ENCODE data around the gene VENTX.

The VENTX gene

GRCh38 chr10:133272301-133272963 is 34.8 kb downstream of the VENTX start:
- Histone ChIP-seq H3K9me3 (ENCODE audit: low read depth, low read length) (no peaks in the 10 kb centered on the region), H3K36me3 (ENCODE audit: insufficient read depth, low read length) (no peaks in the 10 kb centered on the region), H3K27ac (no peak overlapping the region), H3K9ac (ENCODE audit: insufficient read length) (no peak overlapping the region), H3K4me3 (no peak overlapping the region)
- no peak for TF ChIP-seq EZH2 (IDR thresholded peaks at IDR 0.05)
- DNase-seq (ENCODE audit: low read depth, low spot score), result no peak

GRCh38 chr10:133272964-133273420 is 35.3 kb downstream of the VENTX start:
- DNase-seq (ENCODE audit: low read depth, low spot score), result no peak
- Histone ChIP-seq H3K9me3 (ENCODE audit: low read depth, low read length) (no peaks in the 10 kb centered on the region), H3K27ac (no peak overlapping the region), H3K36me3 (ENCODE audit: insufficient read depth, low read length) (no peaks in the 10 kb centered on the region), H3K4me3 (no peak overlapping the region), H3K9ac (ENCODE audit: insufficient read length) (no peak overlapping the region)
- TF ChIP-seq FOXP2 (optimal IDR thresholded peaks at IDR 0.05; ENCODE audit: control extremely low read depth, extremely low read length, insufficient read depth) (no peak), EZH2 (IDR thresholded peaks at IDR 0.05) (no peak), POLR2AphosphoS5 (IDR thresholded peaks at IDR 0.05; ENCODE audit: borderline replicate concordance, low read depth, low read length) (no peak)

GRCh38 chr10:133273534-133274143 is 36.0 kb downstream of the VENTX start:
- H3K27ac ChIP-seq, result no peak overlapping the region
- DNase-seq (ENCODE audit: low read depth, low spot score), result no peak
- no peak for TF ChIP-seq POLR2AphosphoS5 (IDR thresholded peaks at IDR 0.05; ENCODE audit: borderline replicate concordance, low read depth, low read length)
- TF ChIP-seq FOXP2 (optimal IDR thresholded peaks at IDR 0.05; ENCODE audit: control extremely low read depth, extremely low read length, insufficient read depth), result no peak
- TF ChIP-seq EZH2 (IDR thresholded peaks at IDR 0.05), result no peak
- no peaks in the 10 kb centered on the region for H3K36me3 ChIP-seq (ENCODE audit: insufficient read depth, low read length)
- H3K9me3 ChIP-seq (ENCODE audit: low read depth, low read length), result no peaks in the 10 kb centered on the region
- no peak overlapping the region for H3K4me3 ChIP-seq
- H3K9ac ChIP-seq (ENCODE audit: insufficient read length), result no peak overlapping the region

- TF ChIP-seq POLR2AphosphoS5 (IDR thresholded peaks at IDR 0.05; ENCODE audit: borderline replicate concordance, low read depth, low read length) (no peak), FOXP2 (optimal IDR thresholded peaks at IDR 0.05; ENCODE audit: control extremely low read depth, extremely low read length, insufficient read depth) (no peak), EZH2 (IDR thresholded peaks at IDR 0.05) (no peak)
- H3K27ac ChIP-seq, result no peak overlapping the region
- DNase-seq (ENCODE audit: low read depth, low spot score), result no peak
- no peaks in the 10 kb centered on the region for H3K36me3 ChIP-seq (ENCODE audit: insufficient read depth, low read length)
- H3K4me3 ChIP-seq, result no peak overlapping the region
- no peak overlapping the region for H3K9ac ChIP-seq (ENCODE audit: insufficient read length)
- H3K9me3 ChIP-seq (ENCODE audit: low read depth, low read length), result no peaks in the 10 kb centered on the region
These were observed 37.4 kb downstream of the VENTX start for GRCh38 chr10:133274751-133275683.

GRCh38 chr10:133275684-133276092 is 38.0 kb downstream of the VENTX start:
- H3K4me3 ChIP-seq, result no peak overlapping the region
- DNase-seq (ENCODE audit: low read depth, low spot score), result no peak
- H3K27ac ChIP-seq, result no peak overlapping the region
- no peaks in the 10 kb centered on the region for H3K36me3 ChIP-seq (ENCODE audit: insufficient read depth, low read length)
- H3K9me3 ChIP-seq (ENCODE audit: low read depth, low read length), result no peaks in the 10 kb centered on the region
- H3K9ac ChIP-seq (ENCODE audit: insufficient read length), result no peak overlapping the region
- no peak for TF ChIP-seq POLR2AphosphoS5 (IDR thresholded peaks at IDR 0.05; ENCODE audit: borderline replicate concordance, low read depth, low read length)
- no peak for TF ChIP-seq FOXP2 (optimal IDR thresholded peaks at IDR 0.05; ENCODE audit: control extremely low read depth, extremely low read length, insufficient read depth)
- no peak for TF ChIP-seq EZH2 (IDR thresholded peaks at IDR 0.05)

GRCh38 chr10:133276100-133276434 is 38.4 kb downstream of the VENTX start:
- no peak overlapping the region for H3K27ac ChIP-seq
- H3K9ac ChIP-seq (ENCODE audit: insufficient read length), result no peak overlapping the region
- no peak for DNase-seq (ENCODE audit: low read depth, low spot score)
- H3K4me3 ChIP-seq, result no peak overlapping the region
- no peaks in the 10 kb centered on the region for H3K9me3 ChIP-seq (ENCODE audit: low read depth, low read length)
- TF ChIP-seq POLR2AphosphoS5 (IDR thresholded peaks at IDR 0.05; ENCODE audit: borderline replicate concordance, low read depth, low read length) (no peak), FOXP2 (optimal IDR thresholded peaks at IDR 0.05; ENCODE audit: control extremely low read depth, extremely low read length, insufficient read depth) (no peak), EZH2 (IDR thresholded peaks at IDR 0.05) (no peak)
- H3K36me3 ChIP-seq (ENCODE audit: insufficient read depth, low read length), result no peaks in the 10 kb centered on the region

GRCh38 chr10:133276435-133277201 is 39.0 kb downstream of the VENTX start, which contains the start of gene ADAM8:
ADAM8 (minus strand) TSS chr10:133276868; CDS start chr10:133276817, 51 bp downstream.
- TF ChIP-seq POLR2AphosphoS5 (IDR thresholded peaks at IDR 0.05; ENCODE audit: borderline replicate concordance, low read depth, low read length) (no peak), FOXP2 (optimal IDR thresholded peaks at IDR 0.05; ENCODE audit: control extremely low read depth, extremely low read length, insufficient read depth) (no peak), EZH2 (IDR thresholded peaks at IDR 0.05) (no peak)
- no peak within 1 kb of the TSS for H3K27ac ChIP-seq
- H3K36me3 ChIP-seq (ENCODE audit: insufficient read depth, low read length), result no peaks in the 10 kb centered on the region
- no peak for DNase-seq (ENCODE audit: low read depth, low spot score)
- no peak within 1 kb of the TSS for H3K9ac ChIP-seq (ENCODE audit: insufficient read length)
- H3K4me3 ChIP-seq, result no peak within 1 kb of the TSS
- H3K9me3 ChIP-seq (ENCODE audit: low read depth, low read length), result no peaks in the 10 kb centered on the region

Measured in SK-N-MC (cell line).